H1 (cell line): Measurements from ENCODE around the gene HEXIM1.

Source experiments
- ATF3 ChIP-seq: IDR thresholded peaks from 2 replicates; pipeline ENCODE4 v1.6.1; 2011; ENCODE audit warnings: low read depth, mild to moderate bottlenecking, low read length; ENCODE audit not compliant: insufficient read depth
- CEBPB ChIP-seq: IDR thresholded peaks from 2 replicates; pipeline ENCODE4 v1.6.1; 2012; ENCODE audit warnings: low read depth, low read length
- CTCF ChIP-seq, 3 experiments: IDR thresholded peaks; 1 replicate in 2 of 3; 2 replicates in 1 of 3; pipeline versions ENCODE4 v1.5.1 to v1.6.1; 2011; ENCODE audit warnings: low read length in 3 of 3, mild to moderate bottlenecking in 3 of 3, inconsistent platforms in 2 of 3, low read depth in 1 of 3, moderate library complexity in 1 of 3; ENCODE audit not compliant: insufficient read depth in 1 of 3; ENCODE audit errors: control extremely low read depth in 1 of 3
- GABPA ChIP-seq: IDR thresholded peaks from 2 replicates; pipeline ENCODE4 v1.6.1; 2011; ENCODE audit warnings: mild to moderate bottlenecking, low read length, moderate library complexity, borderline replicate concordance; ENCODE audit not compliant: insufficient read depth
- MAFK ChIP-seq: IDR thresholded peaks from 2 replicates; pipeline ENCODE4 v1.6.1; 2012; ENCODE audit warnings: low read depth, mild to moderate bottlenecking, improper control_type of control experiment, low read length
- POLR2A ChIP-seq, 2 experiments: IDR thresholded peaks; 1 replicate in 1 of 2; 2 replicates in 1 of 2; pipeline ENCODE4 v1.6.1; 2011; ENCODE audit warnings: low read depth in 2 of 2, low read length in 2 of 2, mild to moderate bottlenecking in 2 of 2; ENCODE audit errors: control extremely low read depth in 1 of 2
- SP1 ChIP-seq: IDR thresholded peaks from 2 replicates; pipeline ENCODE4 v1.6.1; 2011; ENCODE audit warnings: low read depth, low read length
- TAF1 ChIP-seq: IDR thresholded peaks from 2 replicates; pipeline ENCODE4 v1.6.1; 2011; ENCODE audit warnings: mild to moderate bottlenecking, low read depth, low read length

- TF ChIP-seq CTCF (IDR thresholded peaks at IDR 0.05; ENCODE audit: control extremely low read depth in 1 of 3, insufficient read depth in 1 of 3, low read depth in 1 of 3, low read length in 3 of 3): no peak
- no peak for TF ChIP-seq GABPA
- TF ChIP-seq ATF3: no peak
- TF ChIP-seq SP1: no peak
- no peak for TF ChIP-seq TAF1
- no peak for TF ChIP-seq CEBPB
- no peak for TF ChIP-seq POLR2A (IDR thresholded peaks at IDR 0.05; ENCODE audit: control extremely low read depth in 1 of 2, low read depth in 2 of 2, low read length in 2 of 2)
- no peak for TF ChIP-seq MAFK
Measured at GRCh38 chr17:45123930-45124796, 24.1 kb upstream of the HEXIM1 start.
